ENCODE data around the gene RPS5.
"Not testable (repeated sequence)": the region's sequence is repeated elsewhere in the genome, so short reads cannot be mapped to it uniquely, and the experiment has no call there.

RPS5 gene

GRCh38 chr19:58386576-58387337 lies at the start of gene RPS5:
RPS5 (plus strand) TSS chr19:58387269; CDS start chr19:58388138, 869 bp downstream.
- Mint-ChIP-seq H3K9me3 (no peaks in the 10 kb centered on the region), H3K27me3 (ENCODE audit: low read depth, poor library complexity) (no peaks in the 10 kb centered on the region)
- peak; percentile 91 for DNase-seq

GRCh38 chr19:58338336-58338735 lies 48.7 kb upstream of the RPS5 start:
- Mint-ChIP-seq H3K27me3 (ENCODE audit: low read depth, poor library complexity) (no peaks in the 10 kb centered on the region), H3K9me3 (peaks cover 7% of the 10 kb centered on the region), H3K4me3 (no peak overlapping the region), H3K36me3 (ENCODE audit: low read depth) (peaks cover 67% of the 10 kb centered on the region), H3K4me1 (no peaks in the 10 kb centered on the region), H3K27ac (no peak overlapping the region)
- no peak for DNase-seq
- TF ChIP-seq, protein P1, sequence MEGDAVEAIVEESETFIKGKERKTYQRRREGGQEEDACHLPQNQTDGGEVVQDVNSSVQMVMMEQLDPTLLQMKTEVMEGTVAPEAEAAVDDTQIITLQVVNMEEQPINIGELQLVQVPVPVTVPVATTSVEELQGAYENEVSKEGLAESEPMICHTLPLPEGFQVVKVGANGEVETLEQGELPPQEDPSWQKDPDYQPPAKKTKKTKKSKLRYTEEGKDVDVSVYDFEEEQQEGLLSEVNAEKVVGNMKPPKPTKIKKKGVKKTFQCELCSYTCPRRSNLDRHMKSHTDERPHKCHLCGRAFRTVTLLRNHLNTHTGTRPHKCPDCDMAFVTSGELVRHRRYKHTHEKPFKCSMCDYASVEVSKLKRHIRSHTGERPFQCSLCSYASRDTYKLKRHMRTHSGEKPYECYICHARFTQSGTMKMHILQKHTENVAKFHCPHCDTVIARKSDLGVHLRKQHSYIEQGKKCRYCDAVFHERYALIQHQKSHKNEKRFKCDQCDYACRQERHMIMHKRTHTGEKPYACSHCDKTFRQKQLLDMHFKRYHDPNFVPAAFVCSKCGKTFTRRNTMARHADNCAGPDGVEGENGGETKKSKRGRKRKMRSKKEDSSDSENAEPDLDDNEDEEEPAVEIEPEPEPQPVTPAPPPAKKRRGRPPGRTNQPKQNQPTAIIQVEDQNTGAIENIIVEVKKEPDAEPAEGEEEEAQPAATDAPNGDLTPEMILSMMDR (IDR thresholded peaks at IDR 0.05) = no peak

More at GRCh38 chr19:58386576-58387337, at the start of gene RPS5:
- Mint-ChIP-seq H3K36me3 (ENCODE audit: low read depth) (peaks cover 26% of the 10 kb centered on the region), H3K4me3 (peak within 1 kb of the TSS; percentile 96), H3K27ac (peak within 1 kb of the TSS; percentile 99), H3K4me1 (peaks cover 56% of the 10 kb centered on the region)
- TF ChIP-seq, protein P1 (IDR thresholded peaks at IDR 0.05) = no peak

DNA sequence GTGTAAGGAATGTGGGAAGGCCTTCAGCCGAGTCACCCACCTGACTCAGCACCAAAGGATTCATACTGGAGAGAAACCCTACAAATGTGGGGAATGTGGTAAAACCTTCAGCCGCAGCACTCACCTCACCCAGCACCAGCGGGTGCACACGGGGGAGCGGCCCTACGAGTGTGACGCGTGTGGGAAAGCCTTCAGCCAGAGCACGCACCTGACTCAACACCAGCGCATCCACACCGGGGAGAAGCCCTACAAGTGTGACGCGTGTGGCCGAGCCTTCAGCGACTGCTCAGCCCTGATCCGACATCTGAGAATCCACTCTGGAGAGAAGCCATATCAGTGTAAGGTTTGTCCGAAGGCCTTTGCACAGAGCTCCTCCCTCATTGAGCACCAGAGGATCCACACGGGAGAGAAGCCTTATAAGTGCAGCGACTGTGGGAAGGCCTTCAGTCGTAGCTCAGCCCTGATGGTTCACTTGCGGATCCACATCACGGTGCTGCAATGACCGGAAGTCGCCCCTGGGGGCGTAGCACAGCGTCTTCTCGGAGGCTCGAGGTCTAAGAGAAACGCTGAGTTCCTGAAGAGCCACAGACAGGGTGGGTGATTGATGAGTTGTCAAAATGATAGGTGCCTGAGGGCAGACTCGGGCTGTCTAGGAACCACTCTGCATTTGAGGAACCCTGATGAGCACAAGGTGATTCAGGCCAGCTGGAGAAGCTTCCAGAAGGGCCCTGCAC lies 48.1 kb upstream of the RPS5 start:
- peaks cover 70% of the 10 kb centered on the region for H3K36me3 Mint-ChIP-seq (ENCODE audit: low read depth)
- no peak overlapping the region for H3K27ac Mint-ChIP-seq

GRCh38 chr19:58345558-58345957 lies 41.5 kb upstream of the RPS5 start:
- H3K9me3 Mint-ChIP-seq = peaks cover 10% of the 10 kb centered on the region

More for the DNA sequence above, 48.1 kb upstream of the RPS5 start:
- no peaks in the 10 kb centered on the region for H3K4me1 Mint-ChIP-seq
- H3K9me3 Mint-ChIP-seq = peaks cover 10% of the 10 kb centered on the region
- peak; percentile 29 for DNase-seq
- peaks cover 4% of the 10 kb centered on the region for H3K27me3 Mint-ChIP-seq (ENCODE audit: low read depth, poor library complexity)
- TF ChIP-seq, protein P1 (IDR thresholded peaks at IDR 0.05) = no peak
- H3K4me3 Mint-ChIP-seq = no peak overlapping the region

DNA sequence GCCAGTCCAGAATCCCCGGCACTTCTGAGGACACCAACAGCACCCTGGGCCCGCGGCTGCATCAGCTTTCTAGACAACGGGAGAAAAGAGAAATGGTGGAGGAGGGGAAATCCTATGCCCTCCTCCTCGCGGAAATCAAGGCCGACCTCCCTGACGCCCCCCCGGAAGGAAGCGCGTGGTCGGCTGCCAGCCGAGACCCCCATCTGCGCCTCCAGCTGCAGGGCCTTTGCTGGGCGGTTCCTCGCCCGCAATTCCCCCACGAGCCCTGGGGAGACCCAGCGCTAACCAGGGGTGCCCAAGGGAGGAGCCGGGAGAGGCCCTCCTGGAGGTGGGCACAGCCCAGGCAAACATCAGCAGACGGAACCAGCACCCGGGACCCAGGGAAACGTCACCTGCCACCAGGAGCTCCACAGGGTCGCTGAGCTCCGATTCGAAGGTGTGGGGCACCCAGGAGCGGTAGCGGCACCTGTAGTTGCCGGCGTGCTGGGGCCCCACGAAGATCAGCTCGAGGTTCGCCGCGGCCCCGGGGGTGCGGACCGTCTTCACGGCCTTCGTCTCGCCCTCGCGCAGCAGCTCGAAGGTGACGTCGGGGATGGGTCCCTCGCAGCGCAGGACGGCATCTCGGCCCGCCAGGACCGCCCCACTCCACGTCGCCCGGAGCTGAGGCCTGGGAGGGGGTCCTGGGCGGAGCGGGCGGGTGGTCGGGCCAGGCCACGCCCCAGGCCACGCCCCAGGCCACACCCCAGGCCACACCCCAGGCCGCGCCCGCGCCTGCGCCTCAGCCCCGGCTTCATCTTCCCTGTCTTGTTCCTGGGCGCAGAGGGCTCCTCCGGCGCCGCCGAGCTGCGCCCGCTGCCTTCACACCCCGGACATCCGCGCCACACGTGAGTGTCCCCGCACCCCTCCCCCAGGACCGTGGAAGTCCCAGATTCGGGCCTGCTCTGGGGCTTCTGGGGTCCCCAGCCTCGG lies 39.8 kb upstream of the RPS5 start:
- H3K36me3 Mint-ChIP-seq (ENCODE audit: low read depth) = peaks cover 15% of the 10 kb centered on the region
- H3K27ac Mint-ChIP-seq = no peak overlapping the region
- H3K9me3 Mint-ChIP-seq = peaks cover 8% of the 10 kb centered on the region
- peaks cover 29% of the 10 kb centered on the region for H3K4me1 Mint-ChIP-seq
- DNase-seq = peak; percentile 82
- H3K27me3 Mint-ChIP-seq (ENCODE audit: low read depth, poor library complexity) = peaks cover 32% of the 10 kb centered on the region
- TF ChIP-seq, protein P1 (IDR thresholded peaks at IDR 0.05) = no peak
- H3K4me3 Mint-ChIP-seq = peak overlapping the region; percentile 92

More at GRCh38 chr19:58345558-58345957, 41.5 kb upstream of the RPS5 start:
- TF ChIP-seq, protein P1 (IDR thresholded peaks at IDR 0.05) = no peak
- Mint-ChIP-seq H3K4me3 (peak overlapping the region; percentile 92), H3K27ac (no peak overlapping the region), H3K4me1 (peaks cover 24% of the 10 kb centered on the region), H3K27me3 (ENCODE audit: low read depth, poor library complexity) (peaks cover 32% of the 10 kb centered on the region), H3K36me3 (ENCODE audit: low read depth) (peaks cover 28% of the 10 kb centered on the region)
- no peak for DNase-seq

DNA sequence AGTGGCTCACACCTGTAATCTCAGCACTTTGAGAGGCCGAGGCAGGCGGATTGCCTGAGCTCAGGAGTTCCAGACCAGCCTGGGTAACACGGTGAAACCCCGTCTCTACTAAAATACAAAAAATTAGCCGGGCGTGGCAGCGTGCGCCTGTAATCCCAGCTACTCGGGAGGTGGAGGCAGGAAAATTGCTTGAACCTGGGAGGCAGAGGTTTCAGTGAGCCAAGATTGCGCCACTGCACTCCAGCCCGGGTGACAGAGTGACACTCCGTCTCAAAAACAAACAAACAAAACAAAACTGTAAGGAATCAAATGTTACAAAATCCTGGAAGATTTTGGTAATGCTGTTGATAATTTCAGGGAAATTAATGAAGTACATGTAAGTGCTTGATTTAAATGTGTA lies 39.0 kb upstream of the RPS5 start:
- H3K9me3 Mint-ChIP-seq, H3K27ac Mint-ChIP-seq, DNase-seq: not testable (repeated sequence)
- Mint-ChIP-seq H3K4me3 (peak overlapping the region; percentile 92), H3K36me3 (ENCODE audit: low read depth) (peaks cover 14% of the 10 kb centered on the region), H3K27me3 (ENCODE audit: low read depth, poor library complexity) (peaks cover 32% of the 10 kb centered on the region), H3K4me1 (peaks cover 33% of the 10 kb centered on the region)
